Measurements from ENCODE around the gene RBM47.

DNA sequence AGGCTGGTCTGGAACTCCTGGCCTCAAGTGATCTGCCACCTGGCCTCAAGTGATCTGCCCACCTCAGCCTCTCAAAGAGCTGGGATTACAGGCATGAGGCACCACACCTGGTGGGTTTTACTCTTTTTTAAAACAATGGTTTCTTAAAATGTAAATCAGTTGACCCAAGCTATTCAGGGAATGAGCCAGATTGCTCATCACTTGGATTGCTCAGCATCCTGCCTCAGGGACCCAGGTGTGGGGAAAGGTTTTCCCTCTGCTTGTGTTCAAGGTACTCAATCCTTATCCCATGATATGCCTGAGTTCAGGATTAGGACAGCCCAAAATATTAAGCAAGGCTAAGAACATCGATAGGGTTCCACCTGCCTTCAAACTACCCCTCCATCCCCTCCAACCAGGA, 227.1 kb downstream of the RBM47 start:
- no peak for TF ChIP-seq POLR2A (IDR thresholded peaks at IDR 0.05)
- TF ChIP-seq, protein P1, sequence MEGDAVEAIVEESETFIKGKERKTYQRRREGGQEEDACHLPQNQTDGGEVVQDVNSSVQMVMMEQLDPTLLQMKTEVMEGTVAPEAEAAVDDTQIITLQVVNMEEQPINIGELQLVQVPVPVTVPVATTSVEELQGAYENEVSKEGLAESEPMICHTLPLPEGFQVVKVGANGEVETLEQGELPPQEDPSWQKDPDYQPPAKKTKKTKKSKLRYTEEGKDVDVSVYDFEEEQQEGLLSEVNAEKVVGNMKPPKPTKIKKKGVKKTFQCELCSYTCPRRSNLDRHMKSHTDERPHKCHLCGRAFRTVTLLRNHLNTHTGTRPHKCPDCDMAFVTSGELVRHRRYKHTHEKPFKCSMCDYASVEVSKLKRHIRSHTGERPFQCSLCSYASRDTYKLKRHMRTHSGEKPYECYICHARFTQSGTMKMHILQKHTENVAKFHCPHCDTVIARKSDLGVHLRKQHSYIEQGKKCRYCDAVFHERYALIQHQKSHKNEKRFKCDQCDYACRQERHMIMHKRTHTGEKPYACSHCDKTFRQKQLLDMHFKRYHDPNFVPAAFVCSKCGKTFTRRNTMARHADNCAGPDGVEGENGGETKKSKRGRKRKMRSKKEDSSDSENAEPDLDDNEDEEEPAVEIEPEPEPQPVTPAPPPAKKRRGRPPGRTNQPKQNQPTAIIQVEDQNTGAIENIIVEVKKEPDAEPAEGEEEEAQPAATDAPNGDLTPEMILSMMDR (IDR thresholded peaks at IDR 0.05), result no peak
